NCI-H82 treated with DMSO at 0.1 percent for 48 hours (cell line): ENCODE results near the gene MPST.

ENCODE experiments used
- DNase-seq: peaks from one replicate; lab custom pipeline; 2025; ENCODE audit not compliant: unreplicated experiment; lab: John Stamatoyannopoulos, UW

MPST gene

GRCh38 chr22:37043828-37044538, 24.4 kb downstream of the MPST start:
- peak; percentile 7 for DNase-seq

- no peak for DNase-seq
Measured at GRCh38 chr22:37044634-37045625, 25.4 kb downstream of the MPST start.

GRCh38 chr22:37045958-37046357, 26.4 kb downstream of the MPST start:
- no peak for DNase-seq

- no peak for DNase-seq
Measured at GRCh38 chr22:37046589-37046988, 27.0 kb downstream of the MPST start.

GRCh38 chr22:37047006-37047405, 27.5 kb downstream of the MPST start:
- peak; percentile 86 for DNase-seq

- no peak for DNase-seq
Measured at GRCh38 chr22:37048133-37048532, 28.6 kb downstream of the MPST start.

GRCh38 chr22:37049224-37049623, 29.7 kb downstream of the MPST start:
- DNase-seq = no peak

GRCh38 chr22:37050913-37051312, 31.4 kb downstream of the MPST start:
- DNase-seq = no peak

- DNase-seq = no peak
Measured at GRCh38 chr22:37051391-37052385, 32.1 kb downstream of the MPST start, which contains the start of gene KCTD17. TSS of gene KCTD17 (plus strand) at chr22:37051742. CDS start at chr22:37051761, 19 bp downstream.

- DNase-seq = no peak
Measured at GRCh38 chr22:37052386-37053309, 33.1 kb downstream of the MPST start.

GRCh38 chr22:37053310-37054055, 33.9 kb downstream of the MPST start:
- DNase-seq = no peak

- DNase-seq = peak; percentile 67
Measured at GRCh38 chr22:37054056-37054395, 34.5 kb downstream of the MPST start.

GRCh38 chr22:37054600-37055365, 35.2 kb downstream of the MPST start:
- peak; percentile 7 for DNase-seq

- no peak for DNase-seq
Measured at GRCh38 chr22:37056246-37056645, 36.7 kb downstream of the MPST start.

- no peak for DNase-seq
Measured at GRCh38 chr22:37057226-37057625, 37.7 kb downstream of the MPST start.

- no peak for DNase-seq
Measured at GRCh38 chr22:37057796-37058510, 38.4 kb downstream of the MPST start.

GRCh38 chr22:37058917-37059701, 39.6 kb downstream of the MPST start:
- no peak for DNase-seq
